ENCODE data around the gene EIF2S1. TPM values are rescaled to one million over a fixed set of nuclear protein-coding genes. Genes with fewer than 3 reads are reported as not detected.

The EIF2S1 gene
- total RNA-seq, 2 experiments from 2014 or later: 23.1 to 28.8 TPM

- no peak for ATAC-seq (ENCODE audit: poor library complexity)
- H3K27ac Mint-ChIP-seq: no peak overlapping the region
- POLR2A ChIA-PET: no interaction called here
These were observed 32.0 kb downstream of the EIF2S1 start for GRCh38 chr14:67392123-67392522.

GRCh38 chr14:67392800-67393199, 32.7 kb downstream of the EIF2S1 start:
- no peak overlapping the region for H3K27ac ChIP-seq (ENCODE audit: low read depth in 1 of 2, low read length in 2 of 2)
- no peaks in the 10 kb centered on the region for H3K27me3 ChIP-seq (ENCODE audit: control insufficient read depth in 1 of 2, insufficient read depth in 2 of 2, low read length in 2 of 2)
- H3K9me3 ChIP-seq (ENCODE audit: control insufficient read depth in 1 of 2, insufficient read depth in 1 of 2, low read length in 2 of 2): no peaks in the 10 kb centered on the region
- peaks cover 13% of the 10 kb centered on the region for H3K4me1 ChIP-seq (ENCODE audit: insufficient read depth, low read length)
- DNase-seq (no peak), ATAC-seq (ENCODE audit: poor library complexity) (no peak)
- TF ChIP-seq CTCF (IDR thresholded peaks at IDR 0.05): no peak
- CTCF ChIA-PET: no interaction called here
- no peak overlapping the region for H3K4me3 ChIP-seq (ENCODE audit: low read length)
- intact Hi-C loops (cut with DNase I, micrococcal nuclease): no loop called here
- Mint-ChIP-seq H3K36me3 (ENCODE audit: low read depth) (no peaks in the 10 kb centered on the region), H3K4me3 (no peak overlapping the region), H3K9me3 (no peaks in the 10 kb centered on the region), H3K4me1 (ENCODE audit: low read depth) (peaks cover 16% of the 10 kb centered on the region), H3K27ac (no peak overlapping the region), H3K27me3 (no peaks in the 10 kb centered on the region)
- POLR2A ChIA-PET: no interaction called here
- H3K36me3 ChIP-seq (ENCODE audit: insufficient read depth, low read length): no peaks in the 10 kb centered on the region

More at GRCh38 chr14:67392123-67392522, 32.0 kb downstream of the EIF2S1 start:
- H3K27ac ChIP-seq (ENCODE audit: low read depth in 1 of 2, low read length in 2 of 2): no peak overlapping the region
- peaks cover 5% of the 10 kb centered on the region for H3K36me3 Mint-ChIP-seq (ENCODE audit: low read depth)
- intact Hi-C loops (cut with DNase I, micrococcal nuclease): no loop called here
- DNase-seq: no peak
- H3K27me3 Mint-ChIP-seq: no peaks in the 10 kb centered on the region
- peaks cover 16% of the 10 kb centered on the region for H3K4me1 Mint-ChIP-seq (ENCODE audit: low read depth)
- no peaks in the 10 kb centered on the region for H3K9me3 ChIP-seq (ENCODE audit: control insufficient read depth in 1 of 2, insufficient read depth in 1 of 2, low read length in 2 of 2)
- H3K27me3 ChIP-seq (ENCODE audit: control insufficient read depth in 1 of 2, insufficient read depth in 2 of 2, low read length in 2 of 2): no peaks in the 10 kb centered on the region
- no peak overlapping the region for H3K4me3 Mint-ChIP-seq
- H3K4me3 ChIP-seq (ENCODE audit: low read length): no peak overlapping the region
- CTCF ChIA-PET: no interaction called here
- H3K4me1 ChIP-seq (ENCODE audit: insufficient read depth, low read length): peaks cover 13% of the 10 kb centered on the region
- no peaks in the 10 kb centered on the region for H3K9me3 Mint-ChIP-seq
- H3K36me3 ChIP-seq (ENCODE audit: insufficient read depth, low read length): no peaks in the 10 kb centered on the region
- TF ChIP-seq CTCF (IDR thresholded peaks at IDR 0.05): no peak

- H3K36me3 Mint-ChIP-seq (ENCODE audit: low read depth): no peaks in the 10 kb centered on the region
- H3K9me3 Mint-ChIP-seq: no peaks in the 10 kb centered on the region
- Histone ChIP-seq H3K27me3 (ENCODE audit: control insufficient read depth in 1 of 2, insufficient read depth in 2 of 2, low read length in 2 of 2) (no peaks in the 10 kb centered on the region), H3K4me1 (ENCODE audit: insufficient read depth, low read length) (peaks cover 13% of the 10 kb centered on the region), H3K4me3 (ENCODE audit: low read length) (no peak overlapping the region), H3K9me3 (ENCODE audit: control insufficient read depth in 1 of 2, insufficient read depth in 1 of 2, low read length in 2 of 2) (no peaks in the 10 kb centered on the region), H3K36me3 (ENCODE audit: insufficient read depth, low read length) (no peaks in the 10 kb centered on the region), H3K27ac (ENCODE audit: low read depth in 1 of 2, low read length in 2 of 2) (no peak overlapping the region)
- ChIA-PET CTCF (no interaction called here), POLR2A (no interaction called here)
- no peak for ATAC-seq (ENCODE audit: poor library complexity)
- DNase-seq: no peak
- H3K4me3 Mint-ChIP-seq: no peak overlapping the region
- TF ChIP-seq CTCF (IDR thresholded peaks at IDR 0.05): no peak
- H3K4me1 Mint-ChIP-seq (ENCODE audit: low read depth): peaks cover 16% of the 10 kb centered on the region
- H3K27me3 Mint-ChIP-seq: no peaks in the 10 kb centered on the region
- no peak overlapping the region for H3K27ac Mint-ChIP-seq
- intact Hi-C loops (cut with DNase I, micrococcal nuclease): loop anchor here in 1 of 2 experiments (2.0 kb wide), 1 partner anchor 27 kb away; no protein-coding TSS in a partner anchor
These were observed 33.6 kb downstream of the EIF2S1 start for GRCh38 chr14:67393689-67394088.
